Measurements from ENCODE around the gene FZD7. TPM values are rescaled to one million over a fixed set of nuclear protein-coding genes. Genes with fewer than 3 reads are reported as not detected.

Gene FZD7
- total and polyA plus RNA-seq, 2 of the 8 experiments (the other 6 are each of a cell fraction or from before 2014, with no cell fraction given), result 176 to 246 TPM

DNA sequence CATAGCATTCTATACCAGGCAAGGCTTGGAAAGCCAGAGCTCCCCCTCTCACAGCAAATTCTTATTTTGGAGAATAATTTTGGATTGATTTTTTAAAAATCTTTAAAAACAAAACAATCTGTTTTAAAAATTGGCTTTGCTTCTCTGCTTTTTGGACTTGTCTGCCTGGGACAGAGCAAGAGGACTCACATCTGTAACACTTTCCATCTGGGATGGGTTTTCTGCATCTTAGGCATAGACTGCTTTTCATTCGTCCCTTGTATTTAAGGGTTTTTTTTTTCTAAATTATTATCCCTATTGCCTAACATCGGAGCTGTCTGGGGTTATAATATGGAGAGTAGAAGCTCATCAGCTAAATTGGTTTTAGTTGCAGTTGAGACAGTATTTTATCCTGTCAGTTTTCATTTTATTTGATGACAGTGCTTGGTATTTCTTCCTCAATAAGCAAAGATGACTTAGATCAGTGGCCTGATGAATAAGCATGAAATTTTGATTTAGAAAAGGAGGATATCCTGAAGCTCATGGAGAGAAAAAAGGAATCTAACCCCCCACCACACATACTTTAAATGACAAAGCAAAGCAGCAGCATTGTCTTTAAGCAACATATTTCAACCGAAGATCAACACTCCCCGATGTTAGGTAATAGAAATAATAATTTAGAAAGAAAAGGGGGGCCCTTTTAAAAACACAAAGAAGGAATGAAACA lies 2.3 kb upstream of the FZD7 start (continued):
- TF ChIP-seq CHD7 (IDR thresholded peaks at IDR 0.05; ENCODE audit: insufficient replicate concordance, low read length), result peak; percentile 94

Data from H1 (cell line).